NCI-H2029 treated with DMSO at 0.1 percent for 48 hours (cell line): ENCODE results near the gene MGRN1.

Source experiments
- DNase-seq: peaks from one replicate; lab custom pipeline; 2025; lab: John Stamatoyannopoulos, UW

Gene MGRN1

GRCh38 chr16:4699046-4699556, 74.5 kb downstream of the MGRN1 start:
- peak; percentile 58 for DNase-seq

GRCh38 chr16:4700380-4700996, 75.9 kb downstream of the MGRN1 start:
- no peak for DNase-seq

- DNase-seq = no peak
Observed at GRCh38 chr16:4700997-4701743, 76.5 kb downstream of the MGRN1 start.

GRCh38 chr16:4701791-4702465, 77.3 kb downstream of the MGRN1 start:
- DNase-seq = no peak

- DNase-seq = no peak
Observed at GRCh38 chr16:4702466-4702808, 77.8 kb downstream of the MGRN1 start.

- DNase-seq = no peak
Observed at GRCh38 chr16:4703906-4704305, 79.3 kb downstream of the MGRN1 start.

- DNase-seq = no peak
Observed at GRCh38 chr16:4704491-4704890, 79.9 kb downstream of the MGRN1 start.

GRCh38 chr16:4704913-4705312, 80.3 kb downstream of the MGRN1 start:
- DNase-seq = no peak

GRCh38 chr16:4706871-4707270, 82.2 kb downstream of the MGRN1 start:
- no peak for DNase-seq

GRCh38 chr16:4709481-4709880, 84.9 kb downstream of the MGRN1 start:
- no peak for DNase-seq

- no peak for DNase-seq
Observed at GRCh38 chr16:4713663-4714501, 89.3 kb downstream of the MGRN1 start.

- no peak for DNase-seq
Observed at GRCh38 chr16:4714996-4715395, 90.4 kb downstream of the MGRN1 start.

GRCh38 chr16:4718466-4718865, 93.8 kb downstream of the MGRN1 start:
- DNase-seq = no peak

GRCh38 chr16:4723071-4723767, 98.6 kb downstream of the MGRN1 start:
- no peak for DNase-seq

- DNase-seq = no peak
Observed at GRCh38 chr16:4724661-4725270, 100.1 kb downstream of the MGRN1 start.

GRCh38 chr16:4726616-4727015, 102.0 kb downstream of the MGRN1 start:
- DNase-seq = no peak

GRCh38 chr16:4728676-4729075, 104.0 kb downstream of the MGRN1 start:
- DNase-seq = no peak

GRCh38 chr16:4729876-4730275, 105.2 kb downstream of the MGRN1 start:
- no peak for DNase-seq

- DNase-seq = no peak
Observed at GRCh38 chr16:4733211-4733742, 108.7 kb downstream of the MGRN1 start.

- no peak for DNase-seq
Observed at GRCh38 chr16:4733747-4734062, 109.1 kb downstream of the MGRN1 start.
